Sigmoid colon (tissue), 7 donors: ENCODE data around the gene ZNF518B. TPM values are rescaled to one million over a fixed set of nuclear protein-coding genes. Genes with fewer than 3 reads are reported as not detected.
A peak's percentile ranks its signal among the peaks of the same experiment; 100 is the strongest.

Experiments used
- DNase-seq: peaks from one replicate; pipeline ENCODE4 v3.0.0-alpha.2; 2019
- H3K27ac ChIP-seq, 4 donors: fragments of 200-600 bp; sonication (generic); one replicate each; pipeline ENCODE4 v1.5.1; 2016 to 2019; ENCODE audit warnings: mild to moderate bottlenecking in 1 of 4
- H3K27me3 ChIP-seq, 3 donors: fragments of 200-600 bp; sonication (generic); one replicate each; pipeline ENCODE4 v1.5.1; 2019; ENCODE audit warnings: mild to moderate bottlenecking in 1 of 3
- H3K36me3 ChIP-seq, 4 donors: fragments of 200-600 bp; sonication (generic); one replicate each; pipeline ENCODE4 v1.5.1; 2016 to 2019
- H3K4me1 ChIP-seq, 4 donors: fragments of 200-600 bp; sonication (generic); one replicate each; pipeline ENCODE4 v1.5.1; 2017 to 2019
- H3K4me3 ChIP-seq, 4 donors: fragments of 200-600 bp; sonication (generic); one replicate each; pipeline ENCODE4 v1.5.1; 2017 to 2019; ENCODE audit warnings: mild to moderate bottlenecking in 2 of 4, moderate library complexity in 1 of 4
- H3K9me3 ChIP-seq, 4 donors: fragments of 200-600 bp in 3 of 4; sonication (generic) in 3 of 4; one replicate each; pipeline versions ENCODE4 v1.5.1 to v1.6.1; 2013 to 2019
- CTCF ChIP-seq, 4 experiments: fragments of 450-650 bp in 3 of 4; fragments of 200-600 bp in 1 of 4; IDR thresholded peaks; one replicate each; pipeline ENCODE4 v1.5.1; 2016 to 2019; ENCODE audit warnings: antibody characterized with exemption in 4 of 4, mild to moderate bottlenecking in 3 of 4, moderate library complexity in 2 of 4
- EP300 ChIP-seq, 4 donors: sonication (generic); formaldehyde crosslinking; IDR thresholded peaks; one replicate each; pipeline ENCODE4 v1.6.1; 2017; ENCODE audit warnings: antibody characterized with exemption in 4 of 4
- POLR2A ChIP-seq, 2 donors: fragments of 450-650 bp; IDR thresholded peaks; one replicate each; pipeline ENCODE4 v1.6.1; 2016; ENCODE audit warnings: antibody characterized with exemption in 2 of 2, mild to moderate bottlenecking in 2 of 2, moderate library complexity in 2 of 2
- POLR2AphosphoS5 ChIP-seq, 4 donors: sonication (generic); formaldehyde crosslinking; IDR thresholded peaks; one replicate each; pipeline ENCODE4 v1.6.1; 2017; ENCODE audit warnings: antibody characterized with exemption in 4 of 4
- WGBS, 2 donors: extraction: QIAGEN DNeasy Blood & Tissue Kit; methylation state at CpG; one replicate each; pipeline ENCODE4 v1.1.7; 2013; 5-methylcytosine and 5-hydroxymethylcytosine counted together
- intact Hi-C: fragments of 100-400 bp; cut with DNase I; formaldehyde crosslinking; loops from one replicate; pipeline ENCODE4 v1.15.1; 2023
- polyA plus RNA-seq, 3 donors: library from polyadenylated mRNA; stranded (reverse); fragments of 200-250 nt; gene quantifications; one replicate each; pipeline ENCODE4 v1.2.3, GENCODE V29; 2013
- total RNA-seq, 4 donors: library from RNA; depleted of rRNA; stranded (reverse); fragments of >200 nt; gene quantifications; one replicate each; pipeline ENCODE4 v1.1.0, GENCODE V29; 2016
- donor health status: healthy with polysubstance abuse.
- donor health status: Bipolar disorder and iron deficiency.
- donor health status: healthy.

The ZNF518B gene
- total and polyA plus RNA-seq, 7 donors, result 4.6 to 46.0 (median 20.0) TPM

DNA sequence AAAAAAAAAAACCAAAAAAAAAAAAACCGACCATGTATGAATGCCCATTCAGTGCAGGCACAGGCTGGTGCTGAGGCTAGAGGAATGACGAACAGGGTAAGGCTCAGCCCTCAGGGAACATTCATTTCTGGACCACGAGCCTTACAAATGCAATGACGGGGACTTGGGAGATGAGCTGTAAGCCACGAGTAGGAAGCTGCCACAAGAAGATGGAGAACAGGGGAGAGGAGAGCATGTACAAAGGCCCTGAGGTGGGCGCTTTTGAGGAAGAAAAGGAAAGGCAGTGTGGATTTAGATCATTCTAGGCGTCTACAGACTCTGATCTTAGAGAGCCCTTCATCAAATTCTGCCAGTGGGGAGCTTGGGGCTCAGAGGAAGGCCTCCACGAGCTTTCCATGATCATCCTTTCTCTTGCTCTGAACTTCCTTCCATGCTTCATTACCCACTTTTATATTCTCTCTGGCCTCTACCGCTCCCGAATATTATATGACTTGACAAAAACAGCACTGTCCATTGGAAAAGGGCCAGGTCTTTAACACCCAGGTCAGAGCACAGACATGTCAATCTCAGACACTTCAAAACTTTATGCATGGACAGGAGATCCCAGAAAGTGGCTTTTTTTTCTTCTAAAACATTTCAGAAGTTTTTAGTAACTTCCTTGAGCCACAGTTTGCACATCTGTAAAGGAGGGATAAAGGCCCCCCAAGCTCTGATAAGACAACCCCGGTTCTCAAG, 3.3 kb upstream of the ZNF518B start:
- 72 to 85% methylated on average over 11 of the region's 11 CpGs for WGBS, 2 donors
- H3K27me3 ChIP-seq, result peaks cover 10 to 43% (median 26%) of the 10 kb centered on the region in 3 donors

GRCh38 chr4:10459305-10459704, 2.1 kb upstream of the ZNF518B start:
- Histone ChIP-seq H3K4me3 (no peak overlapping the region), H3K9me3 (no peaks in the 10 kb centered on the region), H3K4me1 (peaks cover 0 to 23% (median 15%) of the 10 kb centered on the region in 4 donors), H3K27ac (no peak overlapping the region), H3K27me3 (peaks cover 10 to 41% (median 23%) of the 10 kb centered on the region in 3 donors), H3K36me3 (peaks cover 0 to 5% (median under 1%) of the 10 kb centered on the region in 4 donors)
- intact Hi-C loops, result no loop called here
- TF ChIP-seq POLR2A (IDR thresholded peaks at IDR 0.05) (no peak), POLR2AphosphoS5 (IDR thresholded peaks at IDR 0.05) (no peak), CTCF (IDR thresholded peaks at IDR 0.05) (no peak), EP300 (IDR thresholded peaks at IDR 0.05) (no peak)
- DNase-seq, result no peak
- 90 to 94% methylated on average over 8 of the region's 8 CpGs for WGBS, 2 donors

More for the DNA sequence above, 3.3 kb upstream of the ZNF518B start:
- H3K27ac ChIP-seq, result no peak overlapping the region
- H3K9me3 ChIP-seq, result no peaks in the 10 kb centered on the region
- H3K36me3 ChIP-seq, result no peaks in the 10 kb centered on the region
- H3K4me3 ChIP-seq, result peak overlapping the region in 1 of 4 donors; percentile 34
- no peak for DNase-seq
- peaks cover 0 to 23% (median 15%) of the 10 kb centered on the region in 4 donors for H3K4me1 ChIP-seq
- TF ChIP-seq CTCF (IDR thresholded peaks at IDR 0.05) (no peak), EP300 (IDR thresholded peaks at IDR 0.05) (no peak), POLR2A (IDR thresholded peaks at IDR 0.05) (no peak), POLR2AphosphoS5 (IDR thresholded peaks at IDR 0.05) (no peak)
- intact Hi-C loops, result loop anchor here (5.0 kb wide), 1 partner anchor 87 kb away; no protein-coding TSS in a partner anchor

DNA sequence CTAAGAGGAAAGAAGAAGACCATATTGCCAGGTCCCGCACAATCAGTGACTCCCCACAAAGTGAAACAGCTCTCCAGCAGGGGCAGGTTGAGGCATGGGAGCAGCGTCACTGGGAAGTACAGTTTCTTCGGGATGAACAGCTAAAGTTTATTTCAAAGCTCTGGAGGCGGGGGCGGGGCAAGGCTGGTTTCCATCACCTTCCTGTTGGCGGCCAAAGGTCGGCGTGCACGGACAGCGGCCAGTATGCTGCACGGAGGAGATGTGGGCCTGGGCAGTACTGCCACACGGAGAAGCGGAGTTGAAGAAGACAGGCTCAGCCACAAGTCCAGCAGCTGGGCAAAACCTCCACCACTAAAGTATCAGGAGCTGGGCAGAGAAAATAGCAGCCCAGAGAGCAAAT, 951 bp upstream of the ZNF518B start:
- intact Hi-C loops, result no loop called here
- H3K4me3 ChIP-seq, result peak overlapping the region in 1 of 4 donors; percentile 64

DNA sequence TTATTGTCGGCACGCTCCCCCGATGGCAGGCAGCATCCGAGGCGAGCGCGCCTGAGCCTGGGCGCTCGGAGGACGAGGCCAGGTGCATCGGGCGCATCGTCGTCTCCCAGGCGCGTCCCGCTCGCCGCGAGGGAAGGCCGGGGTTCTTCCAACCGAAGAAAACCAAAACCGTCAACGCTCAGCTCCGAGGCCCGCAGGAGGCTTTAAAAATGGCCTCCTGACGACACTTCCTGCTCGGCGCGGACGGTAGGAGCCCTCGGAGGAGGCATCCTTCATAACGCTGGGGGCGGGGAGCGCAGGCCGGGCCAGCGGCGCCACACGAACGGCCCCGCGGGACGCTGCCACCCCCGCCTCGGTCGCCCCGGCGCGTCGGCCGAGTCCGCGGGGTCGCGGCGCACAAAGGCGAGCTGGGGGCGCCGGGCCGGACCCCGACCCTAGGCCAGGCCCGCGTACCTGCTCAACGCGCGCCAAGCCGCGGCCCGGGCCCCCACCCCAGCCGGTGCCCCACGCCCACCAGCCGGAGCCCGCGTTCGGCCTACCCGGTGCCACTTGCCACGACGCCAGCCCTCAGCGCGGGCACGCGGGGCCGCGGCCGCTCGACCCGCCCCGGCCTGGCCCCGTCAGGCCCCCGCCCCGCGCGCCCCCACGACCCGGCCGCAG, 501 bp downstream of the ZNF518B start:
- peaks cover 0 to 23% (median 15%) of the 10 kb centered on the region in 4 donors for H3K4me1 ChIP-seq
- TF ChIP-seq EP300 (IDR thresholded peaks at IDR 0.05) (no peak), CTCF (IDR thresholded peaks at IDR 0.05) (no peak), POLR2AphosphoS5 (IDR thresholded peaks at IDR 0.05) (no peak), POLR2A (IDR thresholded peaks at IDR 0.05) (no peak)
- peaks cover 3 to 31% (median 11%) of the 10 kb centered on the region in 4 donors for H3K36me3 ChIP-seq
- H3K27me3 ChIP-seq, result peaks cover 4 to 25% (median 12%) of the 10 kb centered on the region in 3 donors
- H3K4me3 ChIP-seq, result peak overlapping the region; percentile 39 to 65 (median 63)
- no peaks in the 10 kb centered on the region for H3K9me3 ChIP-seq
- H3K27ac ChIP-seq, result peak overlapping the region; percentile 52 to 75 (median 61)
- 3 to 8% methylated on average over 96 of the region's 96 CpGs for WGBS, 2 donors
- intact Hi-C loops, result loop anchor here (2.0 kb wide), 1 partner anchor 300 kb away; no protein-coding TSS in a partner anchor
- DNase-seq, result peak; percentile 75

More for the DNA sequence above, 951 bp upstream of the ZNF518B start:
- Histone ChIP-seq H3K27me3 (peaks cover 10 to 39% (median 23%) of the 10 kb centered on the region in 3 donors), H3K36me3 (peaks cover under 1 to 16% (median 7%) of the 10 kb centered on the region in 4 donors), H3K9me3 (no peaks in the 10 kb centered on the region), H3K4me1 (peaks cover 0 to 23% (median 15%) of the 10 kb centered on the region in 4 donors), H3K27ac (no peak overlapping the region)
- DNase-seq, result no peak
- TF ChIP-seq POLR2A (IDR thresholded peaks at IDR 0.05), result no peak
- TF ChIP-seq EP300 (IDR thresholded peaks at IDR 0.05), result no peak
- no peak for TF ChIP-seq CTCF (IDR thresholded peaks at IDR 0.05)
- no peak for TF ChIP-seq POLR2AphosphoS5 (IDR thresholded peaks at IDR 0.05)
- WGBS, 2 donors, result 55 to 73% methylated on average over 13 of the region's 13 CpGs
